ENCODE results near the gene LEMD3.

DNA sequence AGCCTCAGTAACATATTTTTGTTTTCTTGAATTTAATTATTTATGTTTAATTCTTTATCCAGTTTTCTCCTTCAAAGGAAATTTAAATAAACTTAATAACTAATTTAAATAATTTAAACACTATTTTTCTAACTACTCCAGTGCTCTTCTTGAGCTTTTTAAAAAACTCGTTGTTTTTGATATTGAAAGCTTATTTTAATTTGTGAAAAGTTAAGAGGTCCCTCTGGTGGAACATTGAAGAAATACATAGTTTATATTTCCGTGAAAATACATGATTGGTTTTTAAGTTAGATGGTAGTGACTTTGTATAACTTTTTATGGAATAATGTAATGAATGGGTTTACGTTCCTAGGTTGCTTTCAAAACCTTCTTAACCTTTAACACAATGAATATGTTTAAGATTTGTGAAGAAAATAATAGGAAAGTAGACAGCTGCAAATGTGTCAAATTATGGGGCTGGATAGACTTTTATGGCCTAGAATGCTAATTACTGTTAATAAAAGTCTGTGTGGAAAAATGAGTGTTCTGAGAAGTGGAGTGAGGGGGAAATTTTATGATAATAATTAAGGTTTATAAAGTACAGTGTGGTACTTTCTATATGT, 63.2 kb downstream of the LEMD3 start:
- no peak for TF ChIP-seq SP1 (IDR thresholded peaks at IDR 0.05)
- TF ChIP-seq LEF1 (IDR thresholded peaks at IDR 0.05; ENCODE audit: borderline replicate concordance) = no peak
- TF ChIP-seq, protein P1, sequence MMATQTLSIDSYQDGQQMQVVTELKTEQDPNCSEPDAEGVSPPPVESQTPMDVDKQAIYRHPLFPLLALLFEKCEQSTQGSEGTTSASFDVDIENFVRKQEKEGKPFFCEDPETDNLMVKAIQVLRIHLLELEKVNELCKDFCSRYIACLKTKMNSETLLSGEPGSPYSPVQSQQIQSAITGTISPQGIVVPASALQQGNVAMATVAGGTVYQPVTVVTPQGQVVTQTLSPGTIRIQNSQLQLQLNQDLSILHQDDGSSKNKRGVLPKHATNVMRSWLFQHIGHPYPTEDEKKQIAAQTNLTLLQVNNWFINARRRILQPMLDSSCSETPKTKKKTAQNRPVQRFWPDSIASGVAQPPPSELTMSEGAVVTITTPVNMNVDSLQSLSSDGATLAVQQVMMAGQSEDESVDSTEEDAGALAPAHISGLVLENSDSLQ (IDR thresholded peaks at IDR 0.05) = no peak
- no peak for TF ChIP-seq FOXM1 (IDR thresholded peaks at IDR 0.05; ENCODE audit: borderline replicate concordance)
- no peak for TF ChIP-seq BHLHE40 (IDR thresholded peaks at IDR 0.05; ENCODE audit: borderline replicate concordance)
- TF ChIP-seq FOXK2 (IDR thresholded peaks at IDR 0.05) = no peak
- no peak for TF ChIP-seq HDGF (IDR thresholded peaks at IDR 0.05; ENCODE audit: borderline replicate concordance)
